ENCODE data around the gene SPESP1.

DNA sequence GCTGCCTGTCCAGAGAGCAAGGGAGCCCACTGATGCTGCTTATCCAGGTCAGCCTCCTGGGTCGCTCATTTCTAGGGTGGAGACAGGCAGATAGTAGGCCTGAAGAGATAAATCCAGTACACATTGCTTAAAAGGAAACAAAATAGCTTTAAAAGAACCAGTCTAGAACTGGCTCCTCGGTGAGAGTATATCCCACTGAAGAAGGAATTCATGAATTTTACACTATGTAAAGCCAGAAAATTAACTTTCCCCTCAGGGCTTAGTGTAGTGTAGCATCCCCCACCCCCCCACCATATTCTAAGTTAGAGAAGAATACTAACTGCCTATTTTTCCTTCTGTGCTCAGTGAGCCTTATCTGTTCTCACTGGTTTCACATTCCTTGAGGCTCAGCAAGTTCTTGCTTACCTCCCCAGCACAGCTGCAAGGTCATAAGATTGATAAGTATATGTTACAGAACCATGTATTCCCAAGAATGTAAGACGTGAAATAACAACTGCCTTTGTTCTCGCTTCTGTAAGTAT is 53.7 kb downstream of the SPESP1 start:
- TF ChIP-seq POLR2A (IDR thresholded peaks at IDR 0.05): no peak
- TF ChIP-seq, protein P1, sequence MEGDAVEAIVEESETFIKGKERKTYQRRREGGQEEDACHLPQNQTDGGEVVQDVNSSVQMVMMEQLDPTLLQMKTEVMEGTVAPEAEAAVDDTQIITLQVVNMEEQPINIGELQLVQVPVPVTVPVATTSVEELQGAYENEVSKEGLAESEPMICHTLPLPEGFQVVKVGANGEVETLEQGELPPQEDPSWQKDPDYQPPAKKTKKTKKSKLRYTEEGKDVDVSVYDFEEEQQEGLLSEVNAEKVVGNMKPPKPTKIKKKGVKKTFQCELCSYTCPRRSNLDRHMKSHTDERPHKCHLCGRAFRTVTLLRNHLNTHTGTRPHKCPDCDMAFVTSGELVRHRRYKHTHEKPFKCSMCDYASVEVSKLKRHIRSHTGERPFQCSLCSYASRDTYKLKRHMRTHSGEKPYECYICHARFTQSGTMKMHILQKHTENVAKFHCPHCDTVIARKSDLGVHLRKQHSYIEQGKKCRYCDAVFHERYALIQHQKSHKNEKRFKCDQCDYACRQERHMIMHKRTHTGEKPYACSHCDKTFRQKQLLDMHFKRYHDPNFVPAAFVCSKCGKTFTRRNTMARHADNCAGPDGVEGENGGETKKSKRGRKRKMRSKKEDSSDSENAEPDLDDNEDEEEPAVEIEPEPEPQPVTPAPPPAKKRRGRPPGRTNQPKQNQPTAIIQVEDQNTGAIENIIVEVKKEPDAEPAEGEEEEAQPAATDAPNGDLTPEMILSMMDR (IDR thresholded peaks at IDR 0.05): no peak
- TF ChIP-seq EP300 (IDR thresholded peaks at IDR 0.05): no peak
- TF ChIP-seq POLR2AphosphoS5 (IDR thresholded peaks at IDR 0.05): peak in 2 of 3 donors; percentile 17 to 43
